ENCODE data around the gene AXIN1. TPM values are rescaled to one million over a fixed set of nuclear protein-coding genes. Genes with fewer than 3 reads are reported as not detected.

AXIN1 gene
- total RNA-seq, 1 experiment from 2014 or later = 53.3 TPM

DNA sequence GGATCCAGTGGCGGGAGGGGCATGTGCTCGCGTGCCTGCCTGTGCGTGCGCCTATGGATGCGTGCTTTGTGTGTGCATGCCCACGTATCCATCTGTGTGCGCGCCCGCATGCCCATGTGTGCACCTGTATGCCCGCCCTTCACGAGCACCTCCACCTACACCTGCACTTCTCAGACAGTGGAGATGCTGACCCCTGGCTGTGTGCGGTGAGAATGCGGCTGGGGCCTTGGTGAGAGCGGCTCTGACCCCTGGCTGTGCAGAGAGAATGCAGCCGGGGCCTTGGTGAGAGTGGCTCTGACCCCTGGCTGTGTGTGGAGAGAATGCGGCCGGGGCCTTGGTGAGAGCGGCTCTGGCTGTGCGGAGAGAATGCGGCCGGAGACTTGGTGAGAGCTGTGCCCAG is 33.9 kb downstream of the AXIN1 start:
- Histone ChIP-seq H3K4me1 (ENCODE audit: control insufficient read depth, insufficient read depth, low read length) (no peaks in the 10 kb centered on the region; the same call in 1 of the 2 replicates), H3K27ac (ENCODE audit: low read length) (no peak overlapping the region), H3K9me3 (ENCODE audit: control insufficient read depth, insufficient read depth, low read depth, low read length) (no peaks in the 10 kb centered on the region), H3K36me3 (ENCODE audit: control insufficient read depth, insufficient read depth, low read length) (no peaks in the 10 kb centered on the region), H3K27me3 (ENCODE audit: control insufficient read depth, insufficient read depth, low read length) (no peaks in the 10 kb centered on the region), H3K4me3 (ENCODE audit: low read depth in 2 of 2, low read length in 2 of 2) (no peak overlapping the region)
- TF ChIP-seq, protein P1, sequence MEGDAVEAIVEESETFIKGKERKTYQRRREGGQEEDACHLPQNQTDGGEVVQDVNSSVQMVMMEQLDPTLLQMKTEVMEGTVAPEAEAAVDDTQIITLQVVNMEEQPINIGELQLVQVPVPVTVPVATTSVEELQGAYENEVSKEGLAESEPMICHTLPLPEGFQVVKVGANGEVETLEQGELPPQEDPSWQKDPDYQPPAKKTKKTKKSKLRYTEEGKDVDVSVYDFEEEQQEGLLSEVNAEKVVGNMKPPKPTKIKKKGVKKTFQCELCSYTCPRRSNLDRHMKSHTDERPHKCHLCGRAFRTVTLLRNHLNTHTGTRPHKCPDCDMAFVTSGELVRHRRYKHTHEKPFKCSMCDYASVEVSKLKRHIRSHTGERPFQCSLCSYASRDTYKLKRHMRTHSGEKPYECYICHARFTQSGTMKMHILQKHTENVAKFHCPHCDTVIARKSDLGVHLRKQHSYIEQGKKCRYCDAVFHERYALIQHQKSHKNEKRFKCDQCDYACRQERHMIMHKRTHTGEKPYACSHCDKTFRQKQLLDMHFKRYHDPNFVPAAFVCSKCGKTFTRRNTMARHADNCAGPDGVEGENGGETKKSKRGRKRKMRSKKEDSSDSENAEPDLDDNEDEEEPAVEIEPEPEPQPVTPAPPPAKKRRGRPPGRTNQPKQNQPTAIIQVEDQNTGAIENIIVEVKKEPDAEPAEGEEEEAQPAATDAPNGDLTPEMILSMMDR (IDR thresholded peaks at IDR 0.05) = no peak
- TF ChIP-seq, protein P2, sequence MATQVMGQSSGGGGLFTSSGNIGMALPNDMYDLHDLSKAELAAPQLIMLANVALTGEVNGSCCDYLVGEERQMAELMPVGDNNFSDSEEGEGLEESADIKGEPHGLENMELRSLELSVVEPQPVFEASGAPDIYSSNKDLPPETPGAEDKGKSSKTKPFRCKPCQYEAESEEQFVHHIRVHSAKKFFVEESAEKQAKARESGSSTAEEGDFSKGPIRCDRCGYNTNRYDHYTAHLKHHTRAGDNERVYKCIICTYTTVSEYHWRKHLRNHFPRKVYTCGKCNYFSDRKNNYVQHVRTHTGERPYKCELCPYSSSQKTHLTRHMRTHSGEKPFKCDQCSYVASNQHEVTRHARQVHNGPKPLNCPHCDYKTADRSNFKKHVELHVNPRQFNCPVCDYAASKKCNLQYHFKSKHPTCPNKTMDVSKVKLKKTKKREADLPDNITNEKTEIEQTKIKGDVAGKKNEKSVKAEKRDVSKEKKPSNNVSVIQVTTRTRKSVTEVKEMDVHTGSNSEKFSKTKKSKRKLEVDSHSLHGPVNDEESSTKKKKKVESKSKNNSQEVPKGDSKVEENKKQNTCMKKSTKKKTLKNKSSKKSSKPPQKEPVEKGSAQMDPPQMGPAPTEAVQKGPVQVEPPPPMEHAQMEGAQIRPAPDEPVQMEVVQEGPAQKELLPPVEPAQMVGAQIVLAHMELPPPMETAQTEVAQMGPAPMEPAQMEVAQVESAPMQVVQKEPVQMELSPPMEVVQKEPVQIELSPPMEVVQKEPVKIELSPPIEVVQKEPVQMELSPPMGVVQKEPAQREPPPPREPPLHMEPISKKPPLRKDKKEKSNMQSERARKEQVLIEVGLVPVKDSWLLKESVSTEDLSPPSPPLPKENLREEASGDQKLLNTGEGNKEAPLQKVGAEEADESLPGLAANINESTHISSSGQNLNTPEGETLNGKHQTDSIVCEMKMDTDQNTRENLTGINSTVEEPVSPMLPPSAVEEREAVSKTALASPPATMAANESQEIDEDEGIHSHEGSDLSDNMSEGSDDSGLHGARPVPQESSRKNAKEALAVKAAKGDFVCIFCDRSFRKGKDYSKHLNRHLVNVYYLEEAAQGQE (IDR thresholded peaks at IDR 0.05; ENCODE audit: insufficient read depth in 1 of 2, low read depth in 2 of 2, low read length in 1 of 2) = no peak
- TF ChIP-seq SIN3A (IDR thresholded peaks at IDR 0.05; ENCODE audit: borderline replicate concordance, insufficient read depth, low read depth, low read length) (no peak), POLR2AphosphoS5 (IDR thresholded peaks at IDR 0.05; ENCODE audit: low read depth, low read length) (no peak), TCF7L2 (IDR thresholded peaks at IDR 0.05; ENCODE audit: low read depth, low read length) (no peak)
- CTCF ChIA-PET = no interaction called here
- DNase-seq (ENCODE audit: low read depth, low spot score) = no peak
- intact Hi-C loops (cut with micrococcal nuclease; ENCODE audit: unreplicated experiment) (no loop called here), in situ Hi-C loops (cut with HindIII; ENCODE audit: low pct_unique_long_range_greater_than_20kb, low sequenced_read_pairs) (no loop called here)
- POLR2A ChIA-PET = no interaction called here
- peak; percentile 50 for ATAC-seq
- no TSS peak for BruUV-seq (replicated peaks)

DNA sequence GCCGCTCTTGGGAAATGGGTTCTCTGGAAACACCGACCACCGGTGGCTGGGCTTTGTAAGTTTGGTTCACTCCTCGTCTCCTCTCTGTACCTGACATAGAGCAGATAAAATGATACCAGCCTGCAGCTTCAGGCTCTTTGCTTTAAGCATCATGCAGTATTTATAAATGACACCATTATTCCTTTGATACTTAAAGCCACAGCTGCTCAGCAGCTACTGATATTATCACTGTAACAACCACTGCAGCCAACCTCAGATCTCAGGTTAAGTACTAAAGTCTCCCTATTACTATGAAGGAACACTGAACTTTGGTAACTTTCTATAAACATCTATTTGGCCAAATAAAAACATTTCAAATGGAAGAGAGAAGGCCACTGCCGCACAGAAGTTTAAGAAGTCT is 34.9 kb downstream of the AXIN1 start:
- no peak for DNase-seq (ENCODE audit: low read depth, low spot score)
- H3K4me3 ChIP-seq (ENCODE audit: low read depth in 2 of 2, low read length in 2 of 2) = no peak overlapping the region
- no peak for ATAC-seq
- no peak for TF ChIP-seq SIN3A (IDR thresholded peaks at IDR 0.05; ENCODE audit: borderline replicate concordance, insufficient read depth, low read depth, low read length)
- TF ChIP-seq, protein P1 (IDR thresholded peaks at IDR 0.05) = no peak
- no peaks in the 10 kb centered on the region for H3K9me3 ChIP-seq (ENCODE audit: control insufficient read depth, insufficient read depth, low read depth, low read length)
- ChIA-PET CTCF (no interaction called here), POLR2A (no interaction called here)
- H3K27me3 ChIP-seq (ENCODE audit: control insufficient read depth, insufficient read depth, low read length) = no peaks in the 10 kb centered on the region
- no peak overlapping the region for H3K27ac ChIP-seq (ENCODE audit: low read length)
- no peaks in the 10 kb centered on the region; the same call in 1 of the 2 replicates for H3K4me1 ChIP-seq (ENCODE audit: control insufficient read depth, insufficient read depth, low read length)
- BruUV-seq (replicated peaks) = no TSS peak
- H3K36me3 ChIP-seq (ENCODE audit: control insufficient read depth, insufficient read depth, low read length) = no peaks in the 10 kb centered on the region
- intact Hi-C loops (cut with micrococcal nuclease; ENCODE audit: unreplicated experiment) = no loop called here
- in situ Hi-C loops (cut with HindIII; ENCODE audit: low pct_unique_long_range_greater_than_20kb, low sequenced_read_pairs) = no loop called here
